Measurements from ENCODE around the gene VSX2. TPM values are rescaled to one million over a fixed set of nuclear protein-coding genes. Genes with fewer than 3 reads are reported as not detected.

VSX2 gene
- total RNA-seq, 1 experiment from 2014 or later, result not detected

DNA sequence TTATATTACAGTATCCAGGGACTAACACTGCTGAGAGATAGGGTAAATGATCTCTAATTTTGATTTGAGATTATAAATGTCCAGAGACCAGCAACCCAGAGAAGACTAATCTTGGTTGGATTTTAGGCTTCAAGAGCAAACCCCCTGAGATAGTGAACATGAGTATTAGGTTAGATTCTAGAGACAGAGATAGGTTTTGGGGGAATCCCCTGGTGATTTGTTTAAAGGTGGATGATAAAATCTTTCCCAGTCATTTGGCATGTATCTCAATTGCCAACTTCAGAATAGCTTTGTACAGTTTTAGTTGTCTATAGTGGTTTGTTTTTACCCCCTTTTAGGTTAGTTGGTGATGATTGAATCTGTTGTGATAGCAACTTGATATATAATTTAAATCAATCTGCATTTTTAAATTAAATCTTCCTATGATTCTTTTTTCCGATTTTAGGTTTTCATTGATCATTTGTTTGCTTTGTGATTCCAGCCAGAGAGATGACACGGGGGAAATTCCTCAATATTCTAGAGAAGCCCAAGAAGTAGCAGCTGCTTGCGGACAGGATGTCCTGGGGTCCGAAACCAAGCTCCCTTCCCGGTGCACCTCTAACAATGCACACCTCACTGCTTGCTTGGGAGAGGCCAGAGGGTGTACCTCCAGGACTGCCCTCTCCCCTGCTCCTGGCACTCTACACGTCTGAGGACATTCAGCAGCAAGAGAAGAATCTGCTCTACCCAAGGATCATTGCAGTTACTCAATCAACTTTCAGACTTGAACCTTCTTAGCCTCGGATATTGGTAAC, 40.6 kb upstream of the VSX2 start:
- H3K4me1 ChIP-seq (ENCODE audit: insufficient read depth, low read length), result no peaks in the 10 kb centered on the region
- no CpG with 5 or more reads among the region's 7 CpGs for WGBS (ENCODE audit: extremely low coverage, insufficient read length, low lambda C conversion rate)
- no peak overlapping the region for H3K56ac ChIP-seq (ENCODE audit: insufficient read length, low read depth, low read length)
- H4K5ac ChIP-seq (ENCODE audit: insufficient read length, low read depth, low read length), result no peak overlapping the region
- no peak overlapping the region for H3K18ac ChIP-seq (ENCODE audit: insufficient read length, low read depth, low read length)
- H2AFZ ChIP-seq (ENCODE audit: low read length), result no peak overlapping the region
- H3K23me2 ChIP-seq (ENCODE audit: insufficient read length, low read depth, low read length, poor library complexity, severe bottlenecking), result no peaks in the 10 kb centered on the region
- no peak overlapping the region for H2BK5ac ChIP-seq (ENCODE audit: insufficient read length, low read length)
- H3K23ac ChIP-seq (ENCODE audit: insufficient read length, low read depth, low read length), result no peak overlapping the region
- no peaks in the 10 kb centered on the region for H4K20me1 ChIP-seq (ENCODE audit: control insufficient read depth, insufficient read depth, insufficient read length)
- no peak for DNase-seq
- H3K36me3 Mint-ChIP-seq (ENCODE audit: insufficient read depth in 1 of 3, low read depth in 3 of 3), result peaks cover 2 to 21% (median 8%) of the 10 kb centered on the region in 3 experiments; a peak in 5 of 7 replicates
- H2BK12ac ChIP-seq (ENCODE audit: insufficient read length, low read depth, low read length), result no peak overlapping the region
- no peaks in the 10 kb centered on the region for H3K79me2 ChIP-seq (ENCODE audit: insufficient read depth, low read length)
- no peak overlapping the region for H2BK120ac ChIP-seq (ENCODE audit: low read depth, low read length, poor library complexity, severe bottlenecking)
- H3K27ac ChIP-seq (ENCODE audit: insufficient read length, low read depth, low read length), result no peak overlapping the region
- no peaks in the 10 kb centered on the region for H3K27me3 ChIP-seq (ENCODE audit: insufficient read depth, low read length)
- no peak overlapping the region for H3K9ac ChIP-seq (ENCODE audit: extremely low read depth, insufficient read length, low read length)
- H3K4ac ChIP-seq (ENCODE audit: low read depth, low read length), result no peak overlapping the region
- no peak overlapping the region for H3K14ac ChIP-seq (ENCODE audit: insufficient read depth, low read length)
- no peak overlapping the region for H3K27ac Mint-ChIP-seq
- no peak overlapping the region for H2BK20ac ChIP-seq (ENCODE audit: low read depth, low read length, poor library complexity, severe bottlenecking)
- no peak overlapping the region for H4K8ac ChIP-seq (replicated peaks; ENCODE audit: insufficient read length, low read depth, low read length)
- no peak overlapping the region for H2AK5ac ChIP-seq (ENCODE audit: insufficient read length, low read length)
- H4K91ac ChIP-seq (ENCODE audit: insufficient read length, low read depth, low read length), result no peak overlapping the region
- H3K4me1 Mint-ChIP-seq, result no peaks in the 10 kb centered on the region; a peak in 1 of 4 replicates
- H3K4me3 Mint-ChIP-seq, result no peak overlapping the region
- no peak overlapping the region for H3K4me2 ChIP-seq (ENCODE audit: insufficient read depth, insufficient read length, low read length)
- H3K27me3 Mint-ChIP-seq (ENCODE audit: low read depth), result no peaks in the 10 kb centered on the region
- TF ChIP-seq, protein P1, sequence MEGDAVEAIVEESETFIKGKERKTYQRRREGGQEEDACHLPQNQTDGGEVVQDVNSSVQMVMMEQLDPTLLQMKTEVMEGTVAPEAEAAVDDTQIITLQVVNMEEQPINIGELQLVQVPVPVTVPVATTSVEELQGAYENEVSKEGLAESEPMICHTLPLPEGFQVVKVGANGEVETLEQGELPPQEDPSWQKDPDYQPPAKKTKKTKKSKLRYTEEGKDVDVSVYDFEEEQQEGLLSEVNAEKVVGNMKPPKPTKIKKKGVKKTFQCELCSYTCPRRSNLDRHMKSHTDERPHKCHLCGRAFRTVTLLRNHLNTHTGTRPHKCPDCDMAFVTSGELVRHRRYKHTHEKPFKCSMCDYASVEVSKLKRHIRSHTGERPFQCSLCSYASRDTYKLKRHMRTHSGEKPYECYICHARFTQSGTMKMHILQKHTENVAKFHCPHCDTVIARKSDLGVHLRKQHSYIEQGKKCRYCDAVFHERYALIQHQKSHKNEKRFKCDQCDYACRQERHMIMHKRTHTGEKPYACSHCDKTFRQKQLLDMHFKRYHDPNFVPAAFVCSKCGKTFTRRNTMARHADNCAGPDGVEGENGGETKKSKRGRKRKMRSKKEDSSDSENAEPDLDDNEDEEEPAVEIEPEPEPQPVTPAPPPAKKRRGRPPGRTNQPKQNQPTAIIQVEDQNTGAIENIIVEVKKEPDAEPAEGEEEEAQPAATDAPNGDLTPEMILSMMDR (conservative IDR thresholded peaks at IDR 0.05), result no peak
- no peak overlapping the region for H2BK15ac ChIP-seq (ENCODE audit: low read depth, low read length)
- H3K79me1 ChIP-seq (ENCODE audit: insufficient read depth, low read depth, low read length, poor library complexity, severe bottlenecking), result no peaks in the 10 kb centered on the region
- H3T11ph ChIP-seq (ENCODE audit: low read length), result no peak overlapping the region
- H3K9me3 ChIP-seq (ENCODE audit: control insufficient read depth, low read depth, low read length), result no peaks in the 10 kb centered on the region
- no peaks in the 10 kb centered on the region for H3K9me3 Mint-ChIP-seq

Data from H9 (cell line).